CD14-positive monocyte (primary cell): ENCODE measurements around the gene AURKB. TPM values are rescaled to one million over a fixed set of nuclear protein-coding genes. Genes with fewer than 3 reads are reported as not detected.
A peak's percentile ranks its signal among the peaks of the same experiment; 100 is the strongest.
"Not testable (repeated sequence)": the region's sequence is repeated elsewhere in the genome, so short reads cannot be mapped to it uniquely, and the experiment has no call there.

Source experiments
- DNase-seq, 3 donors: peaks; one replicate each; pipeline ENCODE4 v3.0.0-alpha.2; 2011 to 2022
- H2AFZ ChIP-seq: 2 replicates; pipeline ENCODE4 v1.6.0; 2012; ENCODE audit warnings: mild to moderate bottlenecking, low read depth, low read length, inconsistent platforms; ENCODE audit not compliant: insufficient read depth, poor library complexity, severe bottlenecking
- H3K27ac ChIP-seq, 2 donors: 1 replicate in 1 of 2; 2 replicates in 1 of 2; pipeline ENCODE4 v1.5.1; 2012 to 2013; ENCODE audit warnings: low read length in 2 of 2, control low read depth in 1 of 2, inconsistent platforms in 1 of 2, low read depth in 1 of 2, mild to moderate bottlenecking in 1 of 2
- H3K27me3 ChIP-seq, 2 donors: one replicate each; pipeline versions ENCODE4 v1.6.0 to v1.6.1; 2011 to 2013; ENCODE audit warnings: low read length in 2 of 2; ENCODE audit not compliant: control insufficient read depth in 2 of 2, insufficient read depth in 2 of 2
- H3K36me3 ChIP-seq, 2 donors: replicated peaks in 1 of 2; 1 replicate in 1 of 2; 2 replicates in 1 of 2; pipeline versions ENCODE4 v1.5.1 to v1.6.1; 2012 to 2013; ENCODE audit warnings: low read length in 2 of 2, control low read depth in 1 of 2, inconsistent platforms in 1 of 2, mild to moderate bottlenecking in 1 of 2; ENCODE audit not compliant: insufficient read depth in 2 of 2, control insufficient read depth in 1 of 2
- H3K4me1 ChIP-seq, 2 donors: 1 replicate in 1 of 2; 2 replicates in 1 of 2; pipeline versions ENCODE4 v1.5.1 to v1.6.1; 2012 to 2013; ENCODE audit warnings: low read length in 2 of 2, control low read depth in 1 of 2, inconsistent platforms in 1 of 2, mild to moderate bottlenecking in 1 of 2, moderate library complexity in 1 of 2; ENCODE audit not compliant: insufficient read depth in 2 of 2, control insufficient read depth in 1 of 2
- H3K4me2 ChIP-seq: replicated peaks from 2 replicates; pipeline ENCODE3; 2012; ENCODE audit warnings: low read length, moderate library complexity, mild to moderate bottlenecking; ENCODE audit not compliant: poor library complexity, severe bottlenecking; ENCODE audit errors: extremely low read depth
- H3K4me3 ChIP-seq, 3 experiments: fragments of 200-600 bp in 1 of 3; sonication (generic) in 1 of 3; replicated peaks in 1 of 3; 1 replicate in 2 of 3; 2 replicates in 1 of 3; pipeline ENCODE4 v1.5.1; 2011 to 2013; ENCODE audit warnings: low read length in 3 of 3, mild to moderate bottlenecking in 3 of 3, control low read depth in 2 of 3, low read depth in 2 of 3, inconsistent platforms in 1 of 3, moderate library complexity in 1 of 3
- H3K79me2 ChIP-seq: 2 replicates; pipeline ENCODE4 v1.6.0; 2012; ENCODE audit warnings: mild to moderate bottlenecking, control low read depth, inconsistent platforms, low read length, moderate library complexity; ENCODE audit not compliant: insufficient read depth
- H3K9ac ChIP-seq: 2 replicates; pipeline ENCODE4 v1.6.0; 2017; ENCODE audit warnings: low read length, mild to moderate bottlenecking; ENCODE audit not compliant: insufficient read depth, poor library complexity, severe bottlenecking
- H3K9me3 ChIP-seq, 2 donors: replicated peaks in 1 of 2; 1 replicate in 1 of 2; 2 replicates in 1 of 2; pipeline versions ENCODE4 v1.5.1 to v1.6.1; 2012 to 2013; ENCODE audit warnings: low read length in 2 of 2, control low read depth in 1 of 2; ENCODE audit not compliant: control insufficient read depth in 1 of 2, insufficient read depth in 1 of 2
- H4K20me1 ChIP-seq: 2 replicates; pipeline ENCODE4 v1.6.0; 2012; ENCODE audit warnings: mild to moderate bottlenecking, low read length, control low read depth, moderate library complexity; ENCODE audit not compliant: insufficient read depth
- H3K27ac Mint-ChIP-seq, 7 donors: one replicate each; pipeline ENCODE4 v1.8.0; 2020; ENCODE audit warnings: mild to moderate bottlenecking in 7 of 7, mixed read lengths in 7 of 7, moderate library complexity in 6 of 7, inconsistent platforms in 2 of 7
- H3K27me3 Mint-ChIP-seq, 3 donors: one replicate each; pipeline ENCODE4 v1.8.0; 2021 to 2022; ENCODE audit warnings: low read depth in 3 of 3, mild to moderate bottlenecking in 3 of 3, mixed read lengths in 3 of 3, moderate library complexity in 3 of 3, inconsistent platforms in 1 of 3
- H3K36me3 Mint-ChIP-seq, 2 donors: one replicate each; pipeline ENCODE4 v1.8.0; 2020; ENCODE audit warnings: mixed read lengths in 2 of 2, inconsistent platforms in 1 of 2, mild to moderate bottlenecking in 1 of 2
- H3K4me1 Mint-ChIP-seq: one replicate; pipeline ENCODE4 v1.8.0; 2020; ENCODE audit warnings: mild to moderate bottlenecking, mixed read lengths
- H3K4me3 Mint-ChIP-seq, 2 donors: one replicate each; pipeline ENCODE4 v1.8.0; 2020; ENCODE audit warnings: mild to moderate bottlenecking in 2 of 2, mixed read lengths in 2 of 2, moderate library complexity in 1 of 2
- H3K9me3 Mint-ChIP-seq, 7 donors: one replicate each; pipeline ENCODE4 v1.8.0; 2020 to 2022; ENCODE audit warnings: mixed read lengths in 7 of 7, mild to moderate bottlenecking in 6 of 7, moderate library complexity in 6 of 7, inconsistent platforms in 2 of 7
- CTCF ChIP-seq: fragments of 200-600 bp; IDR thresholded peaks from one replicate; pipeline ENCODE4 v1.8.0; 2022; ENCODE audit warnings: antibody characterized with exemption, mild to moderate bottlenecking
- WGBS: methylation state at CpG from one replicate; pipeline ENCODE4 v1.1.5; 2013; ENCODE audit warnings: missing lambda C conversion rate; ENCODE audit not compliant: insufficient coverage; 5-methylcytosine and 5-hydroxymethylcytosine counted together
- intact Hi-C, 2 donors: fragments of 100-400 bp; cut with micrococcal nuclease; formaldehyde crosslinking; loops; one replicate each; pipeline versions ENCODE4 v1.15.0 to v1.15.1; 2023
- polyA plus RNA-seq, 3 donors: library from polyadenylated mRNA; depleted of rRNA in 1 of 3; unstranded in 2 of 3; stranded (reverse) in 1 of 3; fragments of 300-500 nt in 2 of 3; fragments of >200 nt in 1 of 3; fragmentation: Illumina TruSeq in 2 of 3; gene quantifications; 1 replicate in 2 of 3; 2 replicates in 1 of 3; pipeline ENCODE4 v1.2.3, GENCODE V29; 2012 to 2021

Gene AURKB
- polyA plus RNA-seq, 3 donors, result 0.38 to 4.2 (median 0.79) TPM

GRCh38 chr17:8221663-8222379 lies 11.4 kb upstream of the AURKB start:
- H2AFZ ChIP-seq, result peak overlapping the region; percentile 84
- H3K4me3 ChIP-seq, result peak overlapping the region; percentile 74 to 96 (median 93)
- peak overlapping the region; percentile 98 to 99 (median 98) for H3K27ac Mint-ChIP-seq
- H3K4me2 ChIP-seq, result peak overlapping the region; percentile 84
- H3K36me3 ChIP-seq, result peaks cover 10 to 21% of the 10 kb centered on the region in 2 donors
- H3K27me3 Mint-ChIP-seq, result peaks cover 0 to 7% (median 0%) of the 10 kb centered on the region in 3 donors
- H3K27ac ChIP-seq, result peak overlapping the region; percentile 93 to 94
- H4K20me1 ChIP-seq, result peaks cover 11% of the 10 kb centered on the region
- TF ChIP-seq CTCF, result no peak
- peaks cover 34% of the 10 kb centered on the region for H3K79me2 ChIP-seq
- H3K9me3 Mint-ChIP-seq, result peaks cover 0 to 3% (median 0%) of the 10 kb centered on the region in 7 donors
- H3K36me3 Mint-ChIP-seq, result peaks cover 22 to 27% of the 10 kb centered on the region in 2 donors
- H3K9ac ChIP-seq, result peak overlapping the region; percentile 88
- peak overlapping the region; percentile 96 to 98 for H3K4me3 Mint-ChIP-seq
- WGBS, result 0% methylated on average over 35 of the region's 40 CpGs
- peak; percentile 69 to 89 (median 84) for DNase-seq
- H3K4me1 ChIP-seq, result peaks cover 31 to 40% of the 10 kb centered on the region in 2 donors
- intact Hi-C loops, result loop anchor here (2.0 to 5.0 kb wide), 7 partner anchors 25 to 105 kb away; partner anchors contain the start of genes ALOXE3 (in 1 of the 2), BORCS6 (in 1 of the 2), CTC1 (in 1 of the 2) and PFAS (in 1 of the 2)
- peaks cover 41% of the 10 kb centered on the region for H3K4me1 Mint-ChIP-seq
- no peaks in the 10 kb centered on the region for H3K9me3 ChIP-seq
- no peaks in the 10 kb centered on the region for H3K27me3 ChIP-seq

DNA sequence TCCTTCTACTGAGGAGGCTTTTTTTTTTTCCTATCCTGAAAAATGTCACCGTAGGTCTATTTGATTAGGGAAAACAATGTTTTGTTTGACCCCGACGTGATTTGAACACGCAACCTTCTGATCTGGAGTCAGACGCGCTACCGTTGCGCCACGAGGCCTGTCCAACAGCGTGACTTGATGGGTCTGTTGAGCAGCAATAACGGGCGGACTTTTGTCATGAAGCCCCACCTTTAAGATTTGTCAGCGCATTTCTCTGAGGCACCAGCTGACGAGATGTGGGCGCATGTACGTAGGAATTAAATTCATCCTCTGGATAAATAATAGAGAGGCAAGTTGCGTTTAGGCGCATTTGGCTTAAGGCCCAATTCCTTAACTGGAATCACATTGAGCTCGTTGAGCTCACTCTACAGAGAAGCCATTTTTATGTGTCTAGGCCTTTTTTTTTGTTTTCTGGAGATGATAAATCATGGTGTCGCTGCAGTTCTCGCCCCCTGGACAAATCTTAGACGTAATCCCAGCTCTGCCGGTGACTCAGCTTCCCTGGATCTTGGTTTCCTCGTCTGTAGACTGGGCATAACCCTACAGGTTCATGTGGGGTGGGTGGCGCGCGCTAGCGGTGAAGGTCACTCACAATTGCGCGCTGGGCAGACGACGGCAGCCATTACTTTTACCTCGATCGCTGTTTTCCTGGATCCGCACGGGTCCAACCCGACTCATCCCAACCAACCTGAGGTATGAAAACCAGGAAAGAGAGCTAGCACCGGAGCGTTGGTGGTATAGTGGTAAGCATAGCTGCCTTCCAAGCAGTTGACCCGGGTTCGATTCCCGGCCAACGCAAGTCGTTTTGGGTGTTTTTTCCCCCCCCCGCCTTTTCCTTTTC lies 10.6 kb upstream of the AURKB start:
- H3K4me1 Mint-ChIP-seq, result peaks cover 33% of the 10 kb centered on the region
- Histone ChIP-seq H3K9ac (peak overlapping the region; percentile 88), H3K4me2 (peak overlapping the region; percentile 84), H3K4me1 (peaks cover 23 to 32% of the 10 kb centered on the region in 2 donors), H4K20me1 (peaks cover 11% of the 10 kb centered on the region), H3K27me3 (no peaks in the 10 kb centered on the region), H3K4me3 (peak overlapping the region; percentile 74 to 96 (median 93)), H2AFZ (peak overlapping the region; percentile 84), H3K79me2 (peaks cover 34% of the 10 kb centered on the region), H3K36me3 (peaks cover 10 to 21% of the 10 kb centered on the region in 2 donors), H3K27ac (peak overlapping the region; percentile 93 to 94), H3K9me3 (no peaks in the 10 kb centered on the region)
- H3K4me3 Mint-ChIP-seq, result peak overlapping the region; percentile 96 to 98
- WGBS, result under 1% methylated on average over 30 of the region's 45 CpGs
- H3K36me3 Mint-ChIP-seq, result peaks cover 20 to 27% of the 10 kb centered on the region in 2 donors
- peak; percentile 82 to 93 (median 89) for DNase-seq
- no peak for TF ChIP-seq CTCF
- peak overlapping the region; percentile 98 to 99 (median 98) for H3K27ac Mint-ChIP-seq
- peaks cover 0 to 7% (median 0%) of the 10 kb centered on the region in 3 donors for H3K27me3 Mint-ChIP-seq
- peaks cover 0 to 3% (median 0%) of the 10 kb centered on the region in 7 donors for H3K9me3 Mint-ChIP-seq
- intact Hi-C loops, result loop anchor here (2.0 to 5.0 kb wide), 3 partner anchors 34 to 104 kb away; partner anchors contain the start of gene ALOXE3 (in 1 of the 2)

DNA sequence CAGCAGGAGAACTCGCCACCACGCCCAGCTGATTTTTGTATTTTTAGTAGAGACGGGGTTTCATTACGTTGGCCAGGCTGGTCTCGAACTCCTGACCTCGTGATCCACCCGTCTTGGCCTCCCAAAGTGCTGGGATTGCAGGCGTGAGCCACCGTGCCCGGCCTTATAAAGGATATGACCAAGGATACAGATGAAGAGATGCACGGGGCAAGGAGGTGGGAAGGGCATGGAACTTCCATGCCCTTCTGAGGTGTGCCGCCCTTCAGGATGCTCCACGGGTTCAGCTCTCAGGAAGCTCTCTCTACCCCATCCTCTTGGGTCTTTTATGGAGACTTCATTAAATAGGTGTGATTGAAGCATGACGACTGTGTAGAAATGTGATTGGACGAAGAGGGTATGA lies 3.6 kb upstream of the AURKB start:
- not testable (repeated sequence) for H3K9me3 Mint-ChIP-seq, H4K20me1 ChIP-seq, H3K27me3 ChIP-seq, DNase-seq, H2AFZ ChIP-seq, H3K4me3 Mint-ChIP-seq, H3K27ac ChIP-seq, H3K4me3 ChIP-seq, H3K4me2 ChIP-seq, H3K36me3 ChIP-seq, H3K9me3 ChIP-seq, H3K9ac ChIP-seq, H3K27me3 Mint-ChIP-seq
- Mint-ChIP-seq H3K36me3 (peaks cover 13 to 16% of the 10 kb centered on the region in 2 donors), H3K4me1 (peaks cover 30% of the 10 kb centered on the region), H3K27ac (peak overlapping the region in 2 of 7 donors; percentile 48 to 57)
- WGBS, result 100% methylated on average over 1 of the region's 15 CpGs
- intact Hi-C loops, result loop anchor here (5.0 kb wide), 1 partner anchor 33 kb away; the partner anchor contains the start of genes CTC1 (in 2 of the 2) and PFAS (in 2 of the 2)
- Histone ChIP-seq H3K79me2 (peaks cover 15% of the 10 kb centered on the region), H3K4me1 (peaks cover 25 to 34% of the 10 kb centered on the region in 2 donors)
